Sigmoid colon (tissue), 4 donors: ENCODE data around the gene TYMS.
A peak's percentile ranks its signal among the peaks of the same experiment; 100 is the strongest.

Experiments used
- CTCF ChIP-seq, 4 experiments: fragments of 450-650 bp in 3 of 4; fragments of 200-600 bp in 1 of 4; IDR thresholded peaks; one replicate each; pipeline ENCODE4 v1.5.1; 2016 to 2019; ENCODE audit warnings: antibody characterized with exemption in 4 of 4, mild to moderate bottlenecking in 3 of 4, moderate library complexity in 2 of 4
- EP300 ChIP-seq, 4 donors: sonication (generic); formaldehyde crosslinking; IDR thresholded peaks; one replicate each; pipeline ENCODE4 v1.6.1; 2017; ENCODE audit warnings: antibody characterized with exemption in 4 of 4
- POLR2A ChIP-seq, 2 donors: fragments of 450-650 bp; IDR thresholded peaks; one replicate each; pipeline ENCODE4 v1.6.1; 2016; ENCODE audit warnings: antibody characterized with exemption in 2 of 2, mild to moderate bottlenecking in 2 of 2, moderate library complexity in 2 of 2
- POLR2AphosphoS5 ChIP-seq, 4 donors: sonication (generic); formaldehyde crosslinking; IDR thresholded peaks; one replicate each; pipeline ENCODE4 v1.6.1; 2017; ENCODE audit warnings: antibody characterized with exemption in 4 of 4

- no peak for TF ChIP-seq POLR2A (IDR thresholded peaks at IDR 0.05)
- TF ChIP-seq POLR2AphosphoS5 (IDR thresholded peaks at IDR 0.05), result no peak
- peak in 3 of 4 experiments; percentile 33 to 76 (median 54) for TF ChIP-seq CTCF (IDR thresholded peaks at IDR 0.05)
- TF ChIP-seq EP300 (IDR thresholded peaks at IDR 0.05), result no peak
Observed at GRCh38 chr18:623761-624620, 33.5 kb upstream of the TYMS start.
